PC-3 (cell line): ENCODE results near the gene ANXA6.

ENCODE experiments used
- CTCF ChIP-seq: fragments of 300-600 bp; sonication (generic); conservative IDR thresholded peaks from 2 replicates; pipeline ENCODE4 v1.5.1; 2017; ENCODE audit warnings: antibody characterized with exemption, low read depth, mild to moderate bottlenecking, low read length
- EZH2phosphoT487 ChIP-seq: fragments of 300-600 bp; sonication (generic); IDR thresholded peaks from 2 replicates; pipeline ENCODE4 v1.6.1; 2018; ENCODE audit warnings: mild to moderate bottlenecking, antibody characterized with exemption, low read length, borderline replicate concordance

GRCh38 chr5:151157426-151158286, at the start of gene ANXA6:
- TF ChIP-seq CTCF: no peak
- no peak for TF ChIP-seq EZH2phosphoT487
